ENCODE data around the gene DNMT1.
A peak's percentile ranks its signal among the peaks of the same experiment; 100 is the strongest.
"Not testable (repeated sequence)": the region's sequence is repeated elsewhere in the genome, so short reads cannot be mapped to it uniquely, and the experiment has no call there.

Gene DNMT1

DNA sequence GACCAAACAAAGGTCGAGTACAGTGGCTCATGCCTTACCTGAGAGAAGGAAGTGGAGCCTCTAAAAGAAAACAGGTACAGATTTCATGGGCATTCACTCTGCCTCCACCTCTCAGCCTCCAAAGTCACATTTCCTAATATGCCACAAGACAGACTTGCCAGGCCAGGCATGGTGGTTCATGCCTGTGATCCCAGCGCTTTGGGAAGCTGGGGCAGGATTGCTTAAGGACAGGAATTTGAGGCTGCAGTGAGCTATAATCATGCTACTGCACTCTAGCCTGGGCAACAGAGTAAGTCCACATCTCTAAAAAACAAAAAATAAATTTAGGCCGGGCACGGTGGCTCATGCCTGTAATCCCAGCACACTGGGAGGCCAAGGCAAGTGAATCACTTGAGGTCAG, 10.9 kb upstream of the DNMT1 start:
- Histone ChIP-seq H3K9ac (ENCODE audit: low read depth in 1 of 2, low read length in 2 of 2) (no peak overlapping the region), H3K27ac (ENCODE audit: low read depth, low read length) (no peak overlapping the region), H3K36me3 (ENCODE audit: control insufficient read depth in 1 of 2, insufficient read depth in 2 of 2, low read length in 2 of 2) (no peaks in the 10 kb centered on the region), H3K4me1 (ENCODE audit: control insufficient read depth in 1 of 2, insufficient read depth in 2 of 2, low read length in 2 of 2) (no peaks in the 10 kb centered on the region), H3K4me3 (ENCODE audit: low read depth in 1 of 2, low read length in 2 of 2) (no peak overlapping the region), H3K27me3 (ENCODE audit: control insufficient read depth in 1 of 2, insufficient read depth in 2 of 2, low read length in 2 of 2) (no peaks in the 10 kb centered on the region), H3K9me3 (ENCODE audit: control insufficient read depth in 1 of 2, low read length in 2 of 2) (peaks cover 0 to 4% of the 10 kb centered on the region in 2 donors)

GRCh38 chr19:10203686-10204085, 8.9 kb upstream of the DNMT1 start:
- H3K4me1 ChIP-seq (ENCODE audit: control insufficient read depth in 1 of 2, insufficient read depth in 2 of 2, low read length in 2 of 2): no peaks in the 10 kb centered on the region
- H3K4me3 ChIP-seq (ENCODE audit: low read depth in 1 of 2, low read length in 2 of 2): no peak overlapping the region
- H3K27ac ChIP-seq (ENCODE audit: low read depth, low read length): no peak overlapping the region
- no peak overlapping the region for H3K9ac ChIP-seq (ENCODE audit: low read depth in 1 of 2, low read length in 2 of 2)
- H3K9me3 ChIP-seq (ENCODE audit: control insufficient read depth in 1 of 2, low read length in 2 of 2): peaks cover 0 to 4% of the 10 kb centered on the region in 2 donors
- no peaks in the 10 kb centered on the region for H3K36me3 ChIP-seq (ENCODE audit: control insufficient read depth in 1 of 2, insufficient read depth in 2 of 2, low read length in 2 of 2)
- H3K27me3 ChIP-seq (ENCODE audit: control insufficient read depth in 1 of 2, insufficient read depth in 2 of 2, low read length in 2 of 2): no peaks in the 10 kb centered on the region

DNA sequence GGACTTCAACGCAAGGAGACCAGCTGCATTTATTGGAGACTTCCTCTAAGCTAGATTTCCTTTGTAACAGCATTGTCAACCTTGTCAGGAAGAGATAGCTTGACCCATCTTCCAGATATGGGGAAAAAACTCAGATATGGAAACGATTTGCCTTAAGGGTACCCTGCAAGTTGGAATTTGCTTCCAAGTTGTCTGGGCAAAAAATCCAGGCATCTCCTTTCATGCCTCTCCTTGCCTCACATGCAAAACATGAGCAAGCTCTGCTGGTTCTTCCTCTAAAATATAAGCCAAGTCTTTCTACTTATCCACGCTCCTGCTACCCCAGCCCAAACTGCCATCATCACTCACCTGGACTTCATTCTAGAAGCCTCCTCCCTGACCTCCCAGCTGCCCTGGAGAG, 6.4 kb upstream of the DNMT1 start:
- Histone ChIP-seq H3K27me3 (ENCODE audit: control insufficient read depth in 1 of 2, insufficient read depth in 2 of 2, low read length in 2 of 2) (no peaks in the 10 kb centered on the region), H3K9ac (ENCODE audit: low read depth in 1 of 2, low read length in 2 of 2) (no peak overlapping the region), H3K4me3 (ENCODE audit: low read depth in 1 of 2, low read length in 2 of 2) (no peak overlapping the region), H3K4me1 (ENCODE audit: control insufficient read depth in 1 of 2, insufficient read depth in 2 of 2, low read length in 2 of 2) (no peaks in the 10 kb centered on the region), H3K27ac (ENCODE audit: low read depth, low read length) (no peak overlapping the region), H3K36me3 (ENCODE audit: control insufficient read depth in 1 of 2, insufficient read depth in 2 of 2, low read length in 2 of 2) (no peaks in the 10 kb centered on the region), H3K9me3 (ENCODE audit: control insufficient read depth in 1 of 2, low read length in 2 of 2) (no peaks in the 10 kb centered on the region)

DNA sequence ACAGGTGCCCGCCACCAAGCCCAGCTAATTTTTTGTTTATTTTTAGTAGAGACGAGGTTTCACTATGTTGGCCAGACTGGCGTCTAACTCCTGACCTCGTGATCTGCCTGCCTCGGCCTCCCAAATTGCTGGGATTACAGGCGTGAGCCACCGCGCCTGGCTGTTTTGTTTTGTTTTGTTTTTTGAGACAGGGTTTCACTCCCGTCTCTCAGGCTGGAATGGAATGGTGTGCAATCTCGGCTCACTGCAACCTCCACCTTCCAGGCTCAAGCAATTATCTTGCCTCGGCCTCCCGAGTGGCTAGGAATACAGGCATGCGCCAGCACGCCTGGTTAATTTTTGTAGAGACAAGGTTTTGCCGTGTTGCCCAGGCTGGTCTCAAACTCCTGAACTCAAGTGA, 5.3 kb upstream of the DNMT1 start:
- not testable (repeated sequence) for H3K27ac ChIP-seq (ENCODE audit: low read depth, low read length); H3K4me3 ChIP-seq (ENCODE audit: low read depth in 1 of 2, low read length in 2 of 2)

GRCh38 chr19:10198889-10199644, 4.3 kb upstream of the DNMT1 start:
- H3K36me3 ChIP-seq (ENCODE audit: control insufficient read depth in 1 of 2, insufficient read depth in 2 of 2, low read length in 2 of 2); H3K4me1 ChIP-seq (ENCODE audit: control insufficient read depth in 1 of 2, insufficient read depth in 2 of 2, low read length in 2 of 2); H3K9ac ChIP-seq (ENCODE audit: low read depth in 1 of 2, low read length in 2 of 2); H3K9me3 ChIP-seq (ENCODE audit: control insufficient read depth in 1 of 2, low read length in 2 of 2); H3K27me3 ChIP-seq (ENCODE audit: control insufficient read depth in 1 of 2, insufficient read depth in 2 of 2, low read length in 2 of 2); H3K27ac ChIP-seq (ENCODE audit: low read depth, low read length): not testable (repeated sequence)
- H3K4me3 ChIP-seq (ENCODE audit: low read depth in 1 of 2, low read length in 2 of 2): peak overlapping the region in 1 of 2 donors; percentile 28

More for the DNA sequence above, 5.3 kb upstream of the DNMT1 start:
- H3K9me3 ChIP-seq (ENCODE audit: control insufficient read depth in 1 of 2, low read length in 2 of 2); H3K4me1 ChIP-seq (ENCODE audit: control insufficient read depth in 1 of 2, insufficient read depth in 2 of 2, low read length in 2 of 2); H3K27me3 ChIP-seq (ENCODE audit: control insufficient read depth in 1 of 2, insufficient read depth in 2 of 2, low read length in 2 of 2); H3K36me3 ChIP-seq (ENCODE audit: control insufficient read depth in 1 of 2, insufficient read depth in 2 of 2, low read length in 2 of 2); H3K9ac ChIP-seq (ENCODE audit: low read depth in 1 of 2, low read length in 2 of 2): not testable (repeated sequence)

DNA sequence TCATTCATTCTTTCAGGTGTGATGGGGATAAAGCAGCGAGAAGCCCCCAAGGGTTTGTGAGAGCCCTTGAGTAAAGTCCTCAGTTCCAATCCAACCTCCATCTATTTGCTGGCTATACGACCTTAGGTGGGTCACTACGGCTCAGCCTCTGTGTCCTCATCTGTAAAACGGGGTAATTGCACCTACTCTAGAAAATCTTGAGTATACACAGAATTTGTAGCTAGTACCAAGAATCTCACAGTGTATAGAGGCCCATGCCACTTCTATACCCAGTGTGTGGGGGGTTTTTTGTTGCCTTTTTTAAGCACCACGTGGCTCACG, 406 bp upstream of the DNMT1 start:
- no peak overlapping the region for H3K27ac ChIP-seq (ENCODE audit: low read depth, low read length)
- no peaks in the 10 kb centered on the region for H3K9me3 ChIP-seq (ENCODE audit: control insufficient read depth in 1 of 2, low read length in 2 of 2)
- H3K9ac ChIP-seq (ENCODE audit: low read depth in 1 of 2, low read length in 2 of 2): peak overlapping the region; percentile 68 to 79
- no peaks in the 10 kb centered on the region for H3K27me3 ChIP-seq (ENCODE audit: control insufficient read depth in 1 of 2, insufficient read depth in 2 of 2, low read length in 2 of 2)
- H3K4me3 ChIP-seq (ENCODE audit: low read depth in 1 of 2, low read length in 2 of 2): peak overlapping the region; percentile 81 to 88
- peaks cover 0 to 2% of the 10 kb centered on the region in 2 donors for H3K36me3 ChIP-seq (ENCODE audit: control insufficient read depth in 1 of 2, insufficient read depth in 2 of 2, low read length in 2 of 2)
- peaks cover 8 to 21% of the 10 kb centered on the region in 2 donors for H3K4me1 ChIP-seq (ENCODE audit: control insufficient read depth in 1 of 2, insufficient read depth in 2 of 2, low read length in 2 of 2)

GRCh38 chr19:10193790-10194499, 808 bp downstream of the DNMT1 start:
- Histone ChIP-seq H3K27ac (ENCODE audit: low read depth, low read length) (peak overlapping the region; percentile 66), H3K9me3 (ENCODE audit: control insufficient read depth in 1 of 2, low read length in 2 of 2) (no peaks in the 10 kb centered on the region)

DNA sequence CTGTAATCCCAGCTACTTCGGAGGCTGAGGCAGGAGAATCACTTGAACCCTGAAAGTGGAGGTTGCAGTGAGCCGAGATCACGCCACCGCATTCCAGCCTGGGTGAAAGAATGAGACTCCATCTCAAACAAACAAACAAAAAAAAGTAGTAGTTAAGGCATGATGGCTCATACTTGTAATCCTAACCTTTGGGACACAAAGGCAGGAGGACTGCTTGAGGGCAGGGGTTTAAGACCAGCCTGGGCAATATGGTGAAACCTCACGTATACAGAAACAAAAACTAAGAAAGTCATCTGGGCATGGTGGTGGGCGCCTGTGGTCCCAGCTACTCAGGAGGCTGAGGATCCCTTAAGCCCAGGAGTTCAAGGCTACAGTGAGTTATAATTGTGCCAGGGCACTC, 1.8 kb downstream of the DNMT1 start:
- Histone ChIP-seq H3K4me3 (ENCODE audit: low read depth in 1 of 2, low read length in 2 of 2) (no peak overlapping the region), H3K36me3 (ENCODE audit: control insufficient read depth in 1 of 2, insufficient read depth in 2 of 2, low read length in 2 of 2) (peaks cover 0 to 2% of the 10 kb centered on the region in 2 donors), H3K27me3 (ENCODE audit: control insufficient read depth in 1 of 2, insufficient read depth in 2 of 2, low read length in 2 of 2) (no peaks in the 10 kb centered on the region), H3K9me3 (ENCODE audit: control insufficient read depth in 1 of 2, low read length in 2 of 2) (no peaks in the 10 kb centered on the region), H3K4me1 (ENCODE audit: control insufficient read depth in 1 of 2, insufficient read depth in 2 of 2, low read length in 2 of 2) (peaks cover 11 to 21% of the 10 kb centered on the region in 2 donors), H3K27ac (ENCODE audit: low read depth, low read length) (no peak overlapping the region), H3K9ac (ENCODE audit: low read depth in 1 of 2, low read length in 2 of 2) (no peak overlapping the region)

More at GRCh38 chr19:10193790-10194499, 808 bp downstream of the DNMT1 start:
- peaks cover 0 to 2% of the 10 kb centered on the region in 2 donors for H3K36me3 ChIP-seq (ENCODE audit: control insufficient read depth in 1 of 2, insufficient read depth in 2 of 2, low read length in 2 of 2)
- peak overlapping the region; percentile 68 to 79 for H3K9ac ChIP-seq (ENCODE audit: low read depth in 1 of 2, low read length in 2 of 2)
- H3K4me1 ChIP-seq (ENCODE audit: control insufficient read depth in 1 of 2, insufficient read depth in 2 of 2, low read length in 2 of 2): peaks cover 11 to 21% of the 10 kb centered on the region in 2 donors
- H3K27me3 ChIP-seq (ENCODE audit: control insufficient read depth in 1 of 2, insufficient read depth in 2 of 2, low read length in 2 of 2): no peaks in the 10 kb centered on the region
- peak overlapping the region; percentile 81 to 88 for H3K4me3 ChIP-seq (ENCODE audit: low read depth in 1 of 2, low read length in 2 of 2)

- H3K27ac ChIP-seq (ENCODE audit: low read depth, low read length): no peak overlapping the region
- peaks cover 11 to 21% of the 10 kb centered on the region in 2 donors for H3K4me1 ChIP-seq (ENCODE audit: control insufficient read depth in 1 of 2, insufficient read depth in 2 of 2, low read length in 2 of 2)
- no peaks in the 10 kb centered on the region for H3K9me3 ChIP-seq (ENCODE audit: control insufficient read depth in 1 of 2, low read length in 2 of 2)
- H3K4me3 ChIP-seq (ENCODE audit: low read depth in 1 of 2, low read length in 2 of 2): no peak overlapping the region
- H3K9ac ChIP-seq (ENCODE audit: low read depth in 1 of 2, low read length in 2 of 2): no peak overlapping the region
- no peaks in the 10 kb centered on the region for H3K27me3 ChIP-seq (ENCODE audit: control insufficient read depth in 1 of 2, insufficient read depth in 2 of 2, low read length in 2 of 2)
- H3K36me3 ChIP-seq (ENCODE audit: control insufficient read depth in 1 of 2, insufficient read depth in 2 of 2, low read length in 2 of 2): peaks cover 0 to 3% of the 10 kb centered on the region in 2 donors
These were observed 3.4 kb downstream of the DNMT1 start for GRCh38 chr19:10191347-10191746.

DNA sequence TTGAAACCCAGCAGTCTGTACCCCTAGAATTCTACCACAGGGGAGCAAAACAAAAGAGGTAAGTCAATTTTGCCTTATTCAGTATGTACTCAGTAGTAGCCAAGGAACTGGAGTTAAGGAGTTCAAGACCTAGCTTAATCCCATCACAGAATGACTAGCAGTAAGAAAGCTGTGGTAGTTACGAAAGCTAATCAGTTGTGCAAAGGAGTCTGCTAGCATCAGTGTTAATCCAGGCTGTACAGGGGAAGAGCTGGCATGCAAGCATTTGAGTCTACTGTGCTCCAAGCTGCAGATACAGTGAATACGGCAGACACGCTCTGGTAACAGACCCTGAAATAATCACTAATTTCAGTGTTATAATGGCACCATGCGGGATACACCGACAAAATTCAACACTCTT, 4.7 kb downstream of the DNMT1 start:
- Histone ChIP-seq H3K4me3 (ENCODE audit: low read depth in 1 of 2, low read length in 2 of 2) (no peak overlapping the region), H3K27ac (ENCODE audit: low read depth, low read length) (no peak overlapping the region), H3K9me3 (ENCODE audit: control insufficient read depth in 1 of 2, low read length in 2 of 2) (no peaks in the 10 kb centered on the region), H3K36me3 (ENCODE audit: control insufficient read depth in 1 of 2, insufficient read depth in 2 of 2, low read length in 2 of 2) (peaks cover 0 to 10% of the 10 kb centered on the region in 2 donors), H3K27me3 (ENCODE audit: control insufficient read depth in 1 of 2, insufficient read depth in 2 of 2, low read length in 2 of 2) (no peaks in the 10 kb centered on the region), H3K4me1 (ENCODE audit: control insufficient read depth in 1 of 2, insufficient read depth in 2 of 2, low read length in 2 of 2) (peaks cover 8 to 19% of the 10 kb centered on the region in 2 donors), H3K9ac (ENCODE audit: low read depth in 1 of 2, low read length in 2 of 2) (peak overlapping the region in 1 of 2 donors; percentile 1)

Measured in duodenal mucosa (tissue), 2 donors.